Liver (tissue), 9 donors: Measurements from ENCODE around the gene FGD6. TPM values are rescaled to one million over a fixed set of nuclear protein-coding genes. Genes with fewer than 3 reads are reported as not detected.

ENCODE experiments used
- DNase-seq: peaks from one replicate; pipeline ENCODE4 v3.0.0-alpha.2; 2017; ENCODE audit warnings: low spot score
- H3K27ac ChIP-seq, 2 donors: one replicate each; pipeline ENCODE4 v1.7.0; 2013; ENCODE audit warnings: inconsistent platforms in 2 of 2, low read length in 2 of 2, control low read depth in 1 of 2, low read depth in 1 of 2, mild to moderate bottlenecking in 1 of 2
- H3K27me3 ChIP-seq, 4 donors: one replicate each; pipeline versions ENCODE4 v1.6.1 to v1.7.0; 2013; ENCODE audit warnings: low read length in 3 of 4, inconsistent platforms in 1 of 4, mild to moderate bottlenecking in 1 of 4, moderate library complexity in 1 of 4; ENCODE audit not compliant: control insufficient read depth in 4 of 4, insufficient read depth in 4 of 4
- H3K36me3 ChIP-seq, 4 donors: one replicate each; pipeline versions ENCODE4 v1.6.1 to v1.7.0; 2013; ENCODE audit warnings: low read length in 3 of 4, mild to moderate bottlenecking in 3 of 4, low read depth in 1 of 4, moderate library complexity in 1 of 4; ENCODE audit not compliant: control insufficient read depth in 4 of 4, insufficient read depth in 3 of 4
- H3K4me1 ChIP-seq, 4 donors: one replicate each; pipeline versions ENCODE4 v1.6.1 to v1.7.0; 2013; ENCODE audit warnings: low read length in 3 of 4, mild to moderate bottlenecking in 3 of 4, moderate library complexity in 1 of 4; ENCODE audit not compliant: control insufficient read depth in 4 of 4, insufficient read depth in 4 of 4
- H3K4me3 ChIP-seq, 3 donors: one replicate each; pipeline versions ENCODE4 v1.6.1 to v1.7.0; 2013; ENCODE audit warnings: low read length in 3 of 3, control low read depth in 1 of 3, low read depth in 1 of 3, mild to moderate bottlenecking in 1 of 3
- H3K9ac ChIP-seq, 2 donors: one replicate each; pipeline ENCODE4 v1.7.0; 2013; ENCODE audit warnings: low read length in 2 of 2, mild to moderate bottlenecking in 2 of 2, moderate library complexity in 2 of 2, control low read depth in 1 of 2, low read depth in 1 of 2
- H3K9me3 ChIP-seq, 4 donors: one replicate each; pipeline versions ENCODE4 v1.6.1 to v1.7.0; 2013; ENCODE audit warnings: low read length in 3 of 4; ENCODE audit not compliant: control insufficient read depth in 4 of 4
- EGR1 ChIP-seq, 2 donors: IDR thresholded peaks; 2 replicates each; pipeline ENCODE4 v1.6.1; 2016 to 2018; ENCODE audit warnings: antibody characterized with exemption in 2 of 2, low read depth in 2 of 2
- FOXA1 ChIP-seq: IDR thresholded peaks from 2 replicates; pipeline ENCODE4 v1.6.1; 2016; ENCODE audit warnings: antibody characterized with exemption
- FOXA2 ChIP-seq: IDR thresholded peaks from 2 replicates; pipeline ENCODE4 v1.6.1; 2016; ENCODE audit warnings: antibody characterized with exemption
- GABPA ChIP-seq, 2 donors: IDR thresholded peaks in 1 of 2; conservative IDR thresholded peaks in 1 of 2; 2 replicates each; pipeline ENCODE4 v1.6.1; 2016; ENCODE audit warnings: antibody characterized with exemption in 2 of 2, mild to moderate bottlenecking in 1 of 2, moderate library complexity in 1 of 2
- HNF4A ChIP-seq, 2 donors: conservative IDR thresholded peaks; 2 replicates each; pipeline ENCODE4 v1.6.1; 2016; ENCODE audit warnings: antibody characterized with exemption in 2 of 2, mild to moderate bottlenecking in 2 of 2
- HNF4G ChIP-seq: IDR thresholded peaks from 2 replicates; pipeline ENCODE4 v1.6.1; 2016; ENCODE audit warnings: antibody characterized with exemption
- JUND ChIP-seq, 2 donors: IDR thresholded peaks; 2 replicates each; pipeline ENCODE4 v1.6.1; 2016; ENCODE audit warnings: antibody characterized with exemption in 2 of 2
- NR2F2 ChIP-seq: IDR thresholded peaks from 2 replicates; pipeline ENCODE4 v1.6.1; 2016; ENCODE audit warnings: antibody characterized with exemption
- RAD21 ChIP-seq, 2 donors: IDR thresholded peaks; 2 replicates each; pipeline ENCODE4 v1.6.1; 2016; ENCODE audit warnings: antibody characterized with exemption in 2 of 2, mild to moderate bottlenecking in 2 of 2
- RXRA ChIP-seq, 2 donors: IDR thresholded peaks; 2 replicates each; pipeline ENCODE4 v1.6.1; 2017 to 2018; ENCODE audit warnings: antibody characterized with exemption in 2 of 2, mild to moderate bottlenecking in 1 of 2
- SP1 ChIP-seq: IDR thresholded peaks from 2 replicates; pipeline ENCODE4 v1.6.1; 2018; ENCODE audit warnings: antibody characterized with exemption, mild to moderate bottlenecking
- TAF1 ChIP-seq: conservative IDR thresholded peaks from 2 replicates; pipeline ENCODE4 v1.6.1; 2016; ENCODE audit warnings: antibody characterized with exemption, mild to moderate bottlenecking
- YY1 ChIP-seq: IDR thresholded peaks from 2 replicates; pipeline ENCODE4 v1.6.1; 2016; ENCODE audit warnings: antibody characterized with exemption, mild to moderate bottlenecking
- WGBS: extraction: QIAGEN DNeasy Blood & Tissue Kit; methylation state at CpG from one replicate; pipeline ENCODE4 v1.1.7; 2013; 5-methylcytosine and 5-hydroxymethylcytosine counted together
- polyA plus RNA-seq, 2 donors: library from polyadenylated mRNA; stranded (reverse) in 1 of 2; unstranded in 1 of 2; fragments of 200-250 nt in 1 of 2; fragments of >200 nt in 1 of 2; fragmentation: Nextera tagmentation in 1 of 2; extraction: Ambion mirVana in 1 of 2; gene quantifications; one replicate each; pipeline versions ENCODE4 v1.2.1 to v1.2.3, GENCODE V29; 2013 to 2015
- total RNA-seq, 2 donors: library from RNA; depleted of rRNA; stranded (reverse); fragments of >200 nt; gene quantifications; one replicate each; pipeline ENCODE4 v1.2.3, GENCODE V29; 2014
- TF ChIP-seq, protein P1 (sequence below): IDR thresholded peaks from 2 replicates; pipeline ENCODE4 v1.6.1; 2016; ENCODE audit warnings: antibody characterized with exemption, mild to moderate bottlenecking
- TF ChIP-seq, protein P2 (sequence below): IDR thresholded peaks from 2 replicates; pipeline ENCODE4 v1.6.1; 2016; ENCODE audit warnings: antibody characterized with exemption
- TF ChIP-seq, protein P3 (sequence below): fragments of 150-350 bp; IDR thresholded peaks from 2 replicates; pipeline ENCODE4 v1.5.1; 2017; ENCODE audit warnings: improper control_type of control experiment, low read depth, low read length; ENCODE audit not compliant: missing input control
- TF ChIP-seq, protein P4 (sequence below): IDR thresholded peaks from 2 replicates; pipeline ENCODE4 v1.6.1; 2016; ENCODE audit warnings: antibody characterized with exemption
- TF ChIP-seq, protein P5 (sequence below): IDR thresholded peaks from 2 replicates; pipeline ENCODE4 v1.6.1; 2016; ENCODE audit warnings: antibody characterized with exemption
- donor health status: healthy.
- donor health status: healthy.
- donor health status: healthy.
- donor health status: healthy.
- donor health status: healthy.

The FGD6 gene
- total and polyA plus RNA-seq, 4 donors = 0.54 to 6.9 (median 2.4) TPM

DNA sequence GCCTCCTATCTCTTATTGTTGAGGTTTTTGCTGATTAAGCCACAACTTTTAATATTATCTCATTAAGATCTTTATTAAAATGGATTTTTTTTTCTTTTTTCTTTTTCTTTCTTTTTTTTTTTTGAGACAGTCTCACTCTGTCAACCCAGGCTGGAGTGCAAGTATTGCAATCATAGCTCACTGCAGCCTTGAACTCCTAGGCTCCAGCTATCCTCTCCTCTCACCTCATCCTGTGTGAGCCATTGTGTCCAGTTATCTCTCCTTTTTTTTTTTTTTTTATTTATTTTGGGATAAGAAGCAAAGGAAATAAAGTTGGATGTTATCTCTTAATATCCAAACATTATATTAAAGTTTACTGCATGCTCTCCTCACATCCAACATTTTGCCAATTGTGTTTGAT lies 13.0 kb upstream of the FGD6 start (continued):
- TF ChIP-seq, protein P1, sequence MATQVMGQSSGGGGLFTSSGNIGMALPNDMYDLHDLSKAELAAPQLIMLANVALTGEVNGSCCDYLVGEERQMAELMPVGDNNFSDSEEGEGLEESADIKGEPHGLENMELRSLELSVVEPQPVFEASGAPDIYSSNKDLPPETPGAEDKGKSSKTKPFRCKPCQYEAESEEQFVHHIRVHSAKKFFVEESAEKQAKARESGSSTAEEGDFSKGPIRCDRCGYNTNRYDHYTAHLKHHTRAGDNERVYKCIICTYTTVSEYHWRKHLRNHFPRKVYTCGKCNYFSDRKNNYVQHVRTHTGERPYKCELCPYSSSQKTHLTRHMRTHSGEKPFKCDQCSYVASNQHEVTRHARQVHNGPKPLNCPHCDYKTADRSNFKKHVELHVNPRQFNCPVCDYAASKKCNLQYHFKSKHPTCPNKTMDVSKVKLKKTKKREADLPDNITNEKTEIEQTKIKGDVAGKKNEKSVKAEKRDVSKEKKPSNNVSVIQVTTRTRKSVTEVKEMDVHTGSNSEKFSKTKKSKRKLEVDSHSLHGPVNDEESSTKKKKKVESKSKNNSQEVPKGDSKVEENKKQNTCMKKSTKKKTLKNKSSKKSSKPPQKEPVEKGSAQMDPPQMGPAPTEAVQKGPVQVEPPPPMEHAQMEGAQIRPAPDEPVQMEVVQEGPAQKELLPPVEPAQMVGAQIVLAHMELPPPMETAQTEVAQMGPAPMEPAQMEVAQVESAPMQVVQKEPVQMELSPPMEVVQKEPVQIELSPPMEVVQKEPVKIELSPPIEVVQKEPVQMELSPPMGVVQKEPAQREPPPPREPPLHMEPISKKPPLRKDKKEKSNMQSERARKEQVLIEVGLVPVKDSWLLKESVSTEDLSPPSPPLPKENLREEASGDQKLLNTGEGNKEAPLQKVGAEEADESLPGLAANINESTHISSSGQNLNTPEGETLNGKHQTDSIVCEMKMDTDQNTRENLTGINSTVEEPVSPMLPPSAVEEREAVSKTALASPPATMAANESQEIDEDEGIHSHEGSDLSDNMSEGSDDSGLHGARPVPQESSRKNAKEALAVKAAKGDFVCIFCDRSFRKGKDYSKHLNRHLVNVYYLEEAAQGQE = no peak
- TF ChIP-seq JUND (IDR thresholded peaks at IDR 0.05) (no peak), EGR1 (IDR thresholded peaks at IDR 0.05; ENCODE audit: low read depth in 2 of 2) (no peak), FOXA1 (no peak), FOXA2 (no peak), YY1 (no peak), TAF1 (no peak)

DNA sequence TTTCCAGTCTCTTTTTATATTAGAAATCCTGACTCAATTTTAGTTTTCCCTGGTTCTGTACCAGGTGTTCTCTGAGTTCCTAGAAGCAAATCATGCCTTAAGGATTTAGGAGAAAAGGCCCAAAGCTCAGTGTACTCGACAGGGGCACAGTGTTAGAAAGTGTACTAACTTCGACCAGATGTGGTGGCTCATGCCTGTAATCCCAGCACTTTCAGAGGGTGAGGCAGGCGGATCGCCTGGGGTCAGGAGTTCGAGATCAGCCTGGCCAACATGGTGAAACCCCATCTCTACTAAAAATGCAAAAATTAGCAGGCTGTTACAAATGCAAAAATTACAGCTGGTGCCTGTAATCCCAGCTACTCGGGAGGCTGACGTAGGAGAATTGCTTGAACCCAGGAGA lies 12.4 kb upstream of the FGD6 start:
- TF ChIP-seq FOXA2 (no peak), JUND (IDR thresholded peaks at IDR 0.05) (no peak), RAD21 (IDR thresholded peaks at IDR 0.05) (no peak)
- TF ChIP-seq, protein P2, sequence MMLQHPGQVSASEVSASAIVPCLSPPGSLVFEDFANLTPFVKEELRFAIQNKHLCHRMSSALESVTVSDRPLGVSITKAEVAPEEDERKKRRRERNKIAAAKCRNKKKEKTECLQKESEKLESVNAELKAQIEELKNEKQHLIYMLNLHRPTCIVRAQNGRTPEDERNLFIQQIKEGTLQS = no peak
- no peak overlapping the region for H3K4me3 ChIP-seq
- no peak overlapping the region for H3K27ac ChIP-seq
- H3K36me3 ChIP-seq = peaks cover 0 to 4% (median 0%) of the 10 kb centered on the region in 4 donors
- no peaks in the 10 kb centered on the region for H3K27me3 ChIP-seq
- 91% methylated on average over 7 of the region's 7 CpGs for WGBS
- H3K9ac ChIP-seq = no peak overlapping the region
- H3K4me1 ChIP-seq = peaks cover 0 to 2% (median 0%) of the 10 kb centered on the region in 4 donors
- no peaks in the 10 kb centered on the region for H3K9me3 ChIP-seq
- DNase-seq = no peak

DNA sequence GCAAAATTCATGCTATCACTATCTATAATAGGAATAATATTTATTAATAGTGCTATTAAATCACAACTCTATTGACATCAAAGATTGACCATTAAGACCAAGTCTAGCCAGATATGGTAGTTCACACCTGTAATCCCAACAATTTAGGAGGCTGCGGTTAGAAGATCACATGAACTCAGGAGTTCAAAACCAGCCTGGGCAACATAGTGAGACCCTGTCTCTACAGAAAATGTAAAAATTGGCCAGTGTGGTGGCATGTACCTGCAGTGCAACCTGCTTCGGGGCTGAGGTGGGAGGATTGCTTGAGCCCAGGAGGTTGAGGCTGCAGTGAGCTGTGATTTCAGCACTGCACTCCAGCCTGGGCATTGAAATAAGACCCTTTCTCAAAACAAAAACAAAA lies 11.3 kb upstream of the FGD6 start:
- peaks cover 0 to 7% (median 1%) of the 10 kb centered on the region in 4 donors for H3K36me3 ChIP-seq
- TF ChIP-seq TAF1 (no peak), RXRA (IDR thresholded peaks at IDR 0.05) (no peak), GABPA (IDR thresholded peaks at IDR 0.05 in 1 of 2, conservative IDR thresholded peaks at IDR 0.05 in 1 of 2) (no peak), NR2F2 (no peak), FOXA2 (no peak), HNF4G (no peak), YY1 (no peak), SP1 (no peak), HNF4A (conservative IDR thresholded peaks at IDR 0.05) (no peak), RAD21 (IDR thresholded peaks at IDR 0.05) (no peak), FOXA1 (no peak), EGR1 (IDR thresholded peaks at IDR 0.05; ENCODE audit: low read depth in 2 of 2) (no peak)
- TF ChIP-seq, protein P3, sequence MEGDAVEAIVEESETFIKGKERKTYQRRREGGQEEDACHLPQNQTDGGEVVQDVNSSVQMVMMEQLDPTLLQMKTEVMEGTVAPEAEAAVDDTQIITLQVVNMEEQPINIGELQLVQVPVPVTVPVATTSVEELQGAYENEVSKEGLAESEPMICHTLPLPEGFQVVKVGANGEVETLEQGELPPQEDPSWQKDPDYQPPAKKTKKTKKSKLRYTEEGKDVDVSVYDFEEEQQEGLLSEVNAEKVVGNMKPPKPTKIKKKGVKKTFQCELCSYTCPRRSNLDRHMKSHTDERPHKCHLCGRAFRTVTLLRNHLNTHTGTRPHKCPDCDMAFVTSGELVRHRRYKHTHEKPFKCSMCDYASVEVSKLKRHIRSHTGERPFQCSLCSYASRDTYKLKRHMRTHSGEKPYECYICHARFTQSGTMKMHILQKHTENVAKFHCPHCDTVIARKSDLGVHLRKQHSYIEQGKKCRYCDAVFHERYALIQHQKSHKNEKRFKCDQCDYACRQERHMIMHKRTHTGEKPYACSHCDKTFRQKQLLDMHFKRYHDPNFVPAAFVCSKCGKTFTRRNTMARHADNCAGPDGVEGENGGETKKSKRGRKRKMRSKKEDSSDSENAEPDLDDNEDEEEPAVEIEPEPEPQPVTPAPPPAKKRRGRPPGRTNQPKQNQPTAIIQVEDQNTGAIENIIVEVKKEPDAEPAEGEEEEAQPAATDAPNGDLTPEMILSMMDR = no peak
- TF ChIP-seq, protein P4, sequence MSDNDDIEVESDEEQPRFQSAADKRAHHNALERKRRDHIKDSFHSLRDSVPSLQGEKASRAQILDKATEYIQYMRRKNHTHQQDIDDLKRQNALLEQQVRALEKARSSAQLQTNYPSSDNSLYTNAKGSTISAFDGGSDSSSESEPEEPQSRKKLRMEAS = no peak
- TF ChIP-seq, protein P1 = no peak
- TF ChIP-seq, protein P5, sequence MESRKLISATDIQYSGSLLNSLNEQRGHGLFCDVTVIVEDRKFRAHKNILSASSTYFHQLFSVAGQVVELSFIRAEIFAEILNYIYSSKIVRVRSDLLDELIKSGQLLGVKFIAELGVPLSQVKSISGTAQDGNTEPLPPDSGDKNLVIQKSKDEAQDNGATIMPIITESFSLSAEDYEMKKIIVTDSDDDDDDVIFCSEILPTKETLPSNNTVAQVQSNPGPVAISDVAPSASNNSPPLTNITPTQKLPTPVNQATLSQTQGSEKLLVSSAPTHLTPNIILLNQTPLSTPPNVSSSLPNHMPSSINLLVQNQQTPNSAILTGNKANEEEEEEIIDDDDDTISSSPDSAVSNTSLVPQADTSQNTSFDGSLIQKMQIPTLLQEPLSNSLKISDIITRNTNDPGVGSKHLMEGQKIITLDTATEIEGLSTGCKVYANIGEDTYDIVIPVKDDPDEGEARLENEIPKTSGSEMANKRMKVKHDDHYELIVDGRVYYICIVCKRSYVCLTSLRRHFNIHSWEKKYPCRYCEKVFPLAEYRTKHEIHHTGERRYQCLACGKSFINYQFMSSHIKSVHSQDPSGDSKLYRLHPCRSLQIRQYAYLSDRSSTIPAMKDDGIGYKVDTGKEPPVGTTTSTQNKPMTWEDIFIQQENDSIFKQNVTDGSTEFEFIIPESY = no peak
- TF ChIP-seq, protein P2 = no peak

More for the DNA sequence above, 11.3 kb upstream of the FGD6 start:
- H3K4me1 ChIP-seq = peaks cover 0 to 2% (median 0%) of the 10 kb centered on the region in 4 donors
- no peak for DNase-seq
- H3K27me3 ChIP-seq = no peaks in the 10 kb centered on the region
- WGBS = 97% methylated on average over 2 of the region's 2 CpGs
- no peak overlapping the region for H3K9ac ChIP-seq
- no peak overlapping the region for H3K4me3 ChIP-seq
- H3K27ac ChIP-seq = no peak overlapping the region
- H3K9me3 ChIP-seq = no peaks in the 10 kb centered on the region
